ENCODE results near the gene BCL3.
"Not testable (repeated sequence)": the region's sequence is repeated elsewhere in the genome, so short reads cannot be mapped to it uniquely, and the experiment has no call there.

Gene BCL3

DNA sequence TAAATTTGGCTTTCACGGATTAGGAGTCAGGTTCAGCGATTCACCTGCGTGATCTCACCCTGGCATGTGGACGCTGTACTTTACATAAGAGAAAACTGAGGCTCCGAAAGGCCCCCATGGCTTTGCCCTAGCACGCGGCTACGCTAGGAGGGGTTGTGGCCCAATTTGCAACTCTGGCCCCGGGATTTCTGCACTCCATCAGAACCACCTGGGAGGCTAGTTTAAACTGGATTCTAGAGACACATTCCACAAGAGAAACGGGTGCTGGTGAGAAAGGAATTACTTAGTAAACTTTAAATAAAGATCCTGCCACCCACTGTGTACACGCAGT, 6.2 kb downstream of the BCL3 start:
- TF ChIP-seq ZNF274 (IDR thresholded peaks at IDR 0.05; ENCODE audit: low read depth, low read length), result no peak
- peak overlapping the region; percentile 51; the same call in 1 of the 2 replicates for H3K4me3 ChIP-seq (ENCODE audit: low read length)

DNA sequence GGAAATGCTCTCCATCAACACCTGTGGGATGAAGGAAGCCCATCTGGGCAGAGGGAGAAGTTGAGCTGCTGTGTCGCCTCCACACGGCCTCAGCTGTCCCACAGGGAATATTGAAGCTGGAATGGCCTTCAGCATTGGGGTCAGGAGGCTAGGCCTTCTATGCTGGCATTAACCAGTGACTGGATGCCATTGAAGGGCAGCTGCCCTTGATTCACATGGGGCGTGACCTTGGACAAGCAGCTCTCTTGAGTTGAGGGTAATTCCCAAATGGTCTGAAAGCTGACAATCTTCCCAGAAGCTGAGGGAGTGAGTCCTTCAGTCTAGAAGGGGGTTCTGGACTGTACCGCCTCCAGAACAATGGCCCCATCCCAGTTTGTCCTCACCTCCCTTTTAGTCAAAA, 6.7 kb downstream of the BCL3 start:
- TF ChIP-seq ZNF274 (IDR thresholded peaks at IDR 0.05; ENCODE audit: low read depth, low read length), result no peak
- peak overlapping the region; percentile 51; the same call in 1 of the 2 replicates for H3K4me3 ChIP-seq (ENCODE audit: low read length)

DNA sequence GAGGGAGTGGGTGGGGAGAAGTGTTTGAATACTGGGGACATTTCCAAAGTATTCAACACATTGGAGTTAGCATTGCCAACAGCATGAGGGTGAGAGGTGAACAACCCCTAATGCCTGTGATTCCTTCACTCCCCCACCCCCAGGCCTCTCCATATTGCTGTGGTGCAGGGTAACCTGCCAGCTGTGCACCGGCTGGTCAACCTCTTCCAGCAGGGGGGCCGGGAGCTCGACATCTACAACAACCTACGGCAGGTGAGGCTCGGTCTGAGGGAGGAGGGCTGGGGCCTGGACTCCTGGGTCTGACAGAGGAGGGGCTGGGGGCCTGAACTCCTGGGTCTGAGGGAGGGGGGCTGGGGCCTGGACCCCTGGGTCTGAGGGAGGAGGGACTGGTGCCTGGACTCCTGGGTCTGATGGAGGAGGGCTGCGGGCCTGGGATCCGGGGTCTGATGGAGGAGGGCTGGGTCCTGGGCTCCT, 7.6 kb downstream of the BCL3 start:
- no peak for TF ChIP-seq ZNF274 (IDR thresholded peaks at IDR 0.05; ENCODE audit: low read depth, low read length)
- H3K4me3 ChIP-seq (ENCODE audit: low read length), result no peak overlapping the region

DNA sequence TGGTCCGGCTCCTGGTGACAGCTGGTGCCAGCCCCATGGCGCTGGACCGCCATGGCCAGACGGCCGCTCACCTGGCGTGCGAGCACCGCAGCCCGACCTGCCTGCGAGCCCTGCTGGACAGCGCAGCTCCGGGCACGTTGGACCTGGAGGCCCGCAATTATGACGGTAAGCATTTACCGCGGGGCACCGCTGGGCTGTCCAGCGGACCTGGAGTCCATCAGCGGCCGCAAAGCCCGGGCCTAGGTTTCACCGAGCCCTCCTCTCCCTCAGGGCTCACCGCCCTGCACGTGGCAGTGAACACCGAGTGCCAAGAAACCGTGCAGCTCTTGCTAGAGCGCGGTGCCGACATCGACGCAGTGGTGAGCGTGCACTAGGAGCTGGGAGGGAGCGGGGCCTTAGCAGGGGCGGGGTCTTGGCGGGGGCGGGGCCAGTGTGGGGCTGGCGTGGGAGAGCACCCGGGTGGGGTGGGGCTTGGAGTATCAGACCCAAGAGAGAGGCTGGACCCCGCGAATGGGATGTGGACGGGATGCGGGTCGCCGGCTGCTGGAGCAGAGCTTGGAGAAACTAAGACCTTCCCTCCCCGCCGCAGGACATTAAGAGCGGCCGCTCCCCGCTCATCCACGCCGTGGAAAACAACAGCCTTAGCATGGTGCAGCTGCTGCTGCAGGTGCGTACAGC, 8.7 kb downstream of the BCL3 start:
- no peak for TF ChIP-seq ZNF274 (IDR thresholded peaks at IDR 0.05; ENCODE audit: low read depth, low read length)
- no peak overlapping the region for H3K4me3 ChIP-seq (ENCODE audit: low read length)

DNA sequence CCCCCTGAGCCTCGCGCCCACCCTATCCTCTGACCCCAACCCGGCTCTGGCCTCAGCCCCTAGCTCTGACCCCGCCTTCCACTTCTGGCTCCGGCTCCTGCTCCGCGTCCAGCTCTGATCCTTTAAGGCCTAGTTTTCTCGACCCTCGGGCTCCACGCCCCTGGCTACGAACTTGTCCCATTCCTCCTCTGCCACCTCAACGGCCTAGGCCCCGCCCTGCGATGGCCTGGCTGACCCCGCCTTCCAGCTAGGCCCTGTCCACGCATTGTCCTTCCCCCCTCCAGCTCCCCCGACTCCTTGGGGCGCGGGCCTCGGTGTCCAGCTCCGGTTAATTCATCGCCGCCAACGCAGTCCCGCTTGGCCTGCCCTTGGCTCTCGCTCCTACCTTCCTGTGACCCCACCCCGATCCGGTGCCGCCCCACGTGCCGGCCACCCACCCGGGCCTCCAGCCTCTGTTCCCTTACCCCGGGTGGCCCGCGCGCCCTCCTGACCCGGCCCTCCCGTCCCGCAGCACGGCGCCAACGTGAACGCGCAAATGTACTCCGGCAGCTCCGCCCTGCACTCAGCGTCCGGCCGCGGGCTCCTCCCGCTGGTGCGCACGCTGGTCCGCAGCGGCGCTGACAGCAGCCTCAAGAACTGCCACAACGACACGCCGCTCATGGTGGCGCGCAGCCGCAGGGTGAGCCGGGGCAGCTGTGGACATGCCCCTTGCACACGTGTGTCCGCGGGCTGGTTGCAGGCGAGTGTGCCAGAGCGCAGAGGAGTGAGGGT, 9.4 kb downstream of the BCL3 start:
- H3K4me3 ChIP-seq (ENCODE audit: low read length), result no peak overlapping the region
- TF ChIP-seq ZNF274 (IDR thresholded peaks at IDR 0.05; ENCODE audit: low read depth, low read length), result no peak

DNA sequence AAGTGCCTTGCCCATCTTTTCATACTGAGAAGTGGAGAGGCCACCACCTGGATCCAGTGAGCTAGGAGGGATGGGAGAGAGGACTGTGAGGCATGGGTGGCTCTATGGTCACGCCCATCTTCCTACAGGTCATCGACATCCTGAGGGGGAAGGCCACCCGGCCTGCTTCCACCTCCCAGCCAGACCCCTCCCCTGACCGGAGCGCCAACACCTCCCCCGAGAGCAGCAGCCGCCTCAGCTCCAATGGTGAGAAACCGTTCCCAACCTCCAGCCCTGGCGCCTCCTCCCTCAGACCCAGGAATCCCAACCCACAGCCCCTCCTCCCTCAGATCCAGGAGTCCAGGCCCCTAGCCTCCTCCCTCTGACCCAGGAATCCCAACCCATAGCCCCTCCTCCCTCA, 10.1 kb downstream of the BCL3 start:
- no peak for TF ChIP-seq ZNF274 (IDR thresholded peaks at IDR 0.05; ENCODE audit: low read depth, low read length)
- H3K4me3 ChIP-seq (ENCODE audit: low read length), result no peak overlapping the region

DNA sequence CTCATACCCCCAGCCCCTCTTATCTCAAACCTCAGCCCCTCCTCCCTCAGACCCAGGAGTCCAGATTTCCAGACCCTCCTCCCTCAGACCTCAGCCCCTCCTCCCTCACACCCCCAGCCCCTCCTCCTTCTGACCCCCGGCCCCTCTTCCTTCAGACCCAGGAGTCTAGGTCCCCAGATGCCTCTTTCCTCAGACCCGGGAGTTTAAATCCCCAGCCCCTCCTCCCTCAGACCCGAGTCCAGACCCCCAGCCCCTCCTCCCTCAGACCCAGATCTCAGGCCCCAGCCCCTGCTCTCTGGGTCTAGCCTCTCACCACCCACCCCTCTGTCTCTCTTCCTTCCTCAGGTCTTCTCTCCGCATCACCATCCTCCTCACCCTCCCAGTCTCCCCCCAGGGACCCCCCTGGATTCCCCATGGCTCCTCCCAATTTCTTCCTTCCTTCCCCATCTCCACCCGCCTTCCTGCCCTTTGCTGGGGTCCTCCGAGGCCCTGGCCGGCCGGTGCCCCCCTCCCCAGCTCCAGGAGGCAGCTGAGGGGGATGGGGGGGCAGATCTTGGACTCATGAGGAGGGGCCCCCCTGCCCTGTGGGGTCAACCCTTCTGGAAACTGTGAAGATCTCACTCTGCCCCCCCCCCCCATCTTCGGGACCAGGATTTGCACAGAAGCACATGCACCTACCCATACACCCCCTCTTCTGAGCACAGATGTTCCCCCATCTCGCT, 10.7 kb downstream of the BCL3 start:
- no peak overlapping the region for H3K4me3 ChIP-seq (ENCODE audit: low read length)
- TF ChIP-seq ZNF274 (IDR thresholded peaks at IDR 0.05; ENCODE audit: low read depth, low read length), result no peak

DNA sequence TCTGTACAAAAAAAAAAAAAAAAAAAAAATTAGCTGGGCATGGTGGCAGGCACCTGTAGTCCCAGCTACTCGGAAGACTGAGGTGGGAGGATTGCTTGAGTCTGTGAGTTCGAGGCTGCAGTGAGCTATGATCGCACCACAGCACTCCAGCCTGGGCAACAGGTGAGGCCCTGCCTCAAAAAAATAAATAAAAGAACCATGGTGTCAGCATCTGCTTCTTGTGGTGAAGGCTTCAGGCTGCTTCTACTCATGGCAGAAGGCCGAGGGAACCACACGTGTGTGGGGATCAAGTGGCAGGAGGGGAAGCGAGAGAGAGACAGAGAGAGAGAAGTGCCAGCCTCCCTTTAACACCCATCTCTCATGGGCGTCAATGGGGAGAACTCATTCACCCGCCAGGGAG, 13.5 kb downstream of the BCL3 start:
- no peak overlapping the region for H3K4me3 ChIP-seq (ENCODE audit: low read length)
- no peak for TF ChIP-seq ZNF274 (IDR thresholded peaks at IDR 0.05; ENCODE audit: low read depth, low read length)

DNA sequence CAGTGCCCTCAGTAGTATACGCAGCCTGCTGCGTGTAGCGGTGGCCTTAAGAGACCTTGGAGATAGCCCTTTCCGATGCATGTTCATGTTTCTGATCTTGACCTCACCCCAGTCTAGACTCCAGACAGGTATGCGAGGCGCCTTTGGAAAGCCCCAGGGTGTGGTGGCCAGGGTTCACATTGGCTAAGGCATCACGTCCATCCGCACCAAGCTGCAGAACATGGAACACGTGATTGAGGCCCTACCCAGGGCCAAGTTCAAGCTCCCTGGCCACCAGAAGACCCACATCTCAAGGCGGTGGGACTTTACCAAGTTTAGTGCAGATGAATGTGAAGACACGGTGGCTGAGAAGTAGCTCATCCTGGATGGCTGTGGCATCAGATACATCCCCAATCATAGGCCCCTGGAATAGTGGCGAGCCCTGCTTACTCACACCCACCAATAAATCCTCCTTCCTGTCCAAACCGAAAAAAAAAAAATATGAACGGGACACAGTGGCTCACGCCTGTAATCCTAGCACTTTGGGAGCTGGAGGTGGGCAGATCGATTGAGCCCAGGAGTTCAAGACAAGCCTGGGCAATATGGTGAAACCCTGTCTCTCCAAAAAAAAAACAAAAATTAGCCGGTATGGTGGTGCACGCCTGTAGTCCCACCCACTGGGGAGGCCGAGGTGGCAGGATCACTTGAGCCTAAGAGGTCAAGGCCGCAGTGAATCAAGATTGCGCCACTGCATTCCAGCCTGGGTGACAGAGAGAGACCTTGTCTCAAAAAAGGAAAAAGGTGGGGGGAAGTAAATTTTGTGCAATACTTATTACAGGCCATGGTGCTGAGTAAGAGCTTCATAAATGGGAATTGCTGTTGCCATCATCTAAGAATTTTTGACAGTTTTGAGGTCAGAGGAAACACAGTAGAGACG, 16.8 kb downstream of the BCL3 start:
- H3K4me3 ChIP-seq (ENCODE audit: low read length), result no peak overlapping the region
- no peak for TF ChIP-seq ZNF274 (IDR thresholded peaks at IDR 0.05; ENCODE audit: low read depth, low read length)

DNA sequence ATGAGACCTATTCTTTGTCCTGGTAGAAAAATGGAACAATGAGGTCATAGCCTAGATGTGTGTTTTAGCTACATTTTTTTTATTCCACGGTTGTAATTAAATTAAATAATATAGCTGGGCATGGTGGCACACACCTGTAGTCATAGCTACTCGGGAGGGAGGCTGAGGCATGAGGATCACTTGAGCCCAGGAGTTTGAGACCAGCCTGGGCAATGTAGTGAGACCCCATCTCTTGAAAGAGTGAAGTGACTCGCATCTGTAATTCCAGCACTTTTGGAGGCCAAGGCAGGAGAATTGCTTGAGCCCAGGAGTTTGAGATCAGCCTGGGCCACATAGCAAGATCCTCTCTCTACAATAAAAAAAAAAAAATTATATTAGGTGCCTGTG, 17.4 kb downstream of the BCL3 start:
- no peak for TF ChIP-seq ZNF274 (IDR thresholded peaks at IDR 0.05; ENCODE audit: low read depth, low read length)
- no peak overlapping the region for H3K4me3 ChIP-seq (ENCODE audit: low read length)

DNA sequence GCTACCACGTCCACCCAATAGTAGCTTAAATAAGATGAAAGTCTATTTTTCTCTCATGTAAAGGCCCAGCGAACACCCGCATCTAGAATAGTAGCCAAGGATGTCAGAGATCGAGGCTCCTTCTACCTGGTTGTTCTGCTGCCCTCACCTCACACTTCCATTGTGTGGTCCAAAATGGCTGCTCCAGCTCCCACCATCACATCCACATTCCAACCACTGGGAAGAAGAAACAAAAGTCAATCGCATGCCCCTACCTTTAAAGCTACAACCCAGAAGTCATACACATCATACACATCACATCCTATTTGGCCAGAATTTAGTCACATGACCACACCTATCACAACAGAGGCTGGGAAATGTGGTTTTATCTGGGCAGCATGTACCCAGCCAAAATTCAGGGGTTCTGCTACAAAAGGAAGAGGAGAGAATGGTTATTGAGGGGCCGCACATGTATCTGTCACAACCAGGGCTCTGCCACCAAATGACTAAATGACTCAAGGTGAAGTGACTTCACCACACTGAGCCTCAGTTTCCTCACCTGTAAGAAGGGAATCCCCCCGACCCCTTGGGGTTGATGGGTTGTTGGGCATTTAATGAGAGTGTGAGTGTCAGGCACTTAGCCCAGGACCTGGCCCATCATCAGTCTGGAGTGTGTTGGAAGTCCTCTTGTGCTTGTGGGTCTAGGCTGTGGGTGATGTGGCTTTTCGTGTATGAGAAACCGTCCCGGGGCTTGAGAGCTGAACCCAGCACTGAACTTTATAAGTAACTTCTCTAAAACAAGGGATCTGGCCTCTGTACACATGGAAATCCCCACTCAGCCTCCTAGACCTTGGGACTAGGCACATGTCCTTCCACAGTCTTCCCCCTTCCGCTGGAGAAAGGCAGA, 19.0 kb downstream of the BCL3 start:
- H3K4me3 ChIP-seq (ENCODE audit: low read length), result no peak overlapping the region
- no peak for TF ChIP-seq ZNF274 (IDR thresholded peaks at IDR 0.05; ENCODE audit: low read depth, low read length)

DNA sequence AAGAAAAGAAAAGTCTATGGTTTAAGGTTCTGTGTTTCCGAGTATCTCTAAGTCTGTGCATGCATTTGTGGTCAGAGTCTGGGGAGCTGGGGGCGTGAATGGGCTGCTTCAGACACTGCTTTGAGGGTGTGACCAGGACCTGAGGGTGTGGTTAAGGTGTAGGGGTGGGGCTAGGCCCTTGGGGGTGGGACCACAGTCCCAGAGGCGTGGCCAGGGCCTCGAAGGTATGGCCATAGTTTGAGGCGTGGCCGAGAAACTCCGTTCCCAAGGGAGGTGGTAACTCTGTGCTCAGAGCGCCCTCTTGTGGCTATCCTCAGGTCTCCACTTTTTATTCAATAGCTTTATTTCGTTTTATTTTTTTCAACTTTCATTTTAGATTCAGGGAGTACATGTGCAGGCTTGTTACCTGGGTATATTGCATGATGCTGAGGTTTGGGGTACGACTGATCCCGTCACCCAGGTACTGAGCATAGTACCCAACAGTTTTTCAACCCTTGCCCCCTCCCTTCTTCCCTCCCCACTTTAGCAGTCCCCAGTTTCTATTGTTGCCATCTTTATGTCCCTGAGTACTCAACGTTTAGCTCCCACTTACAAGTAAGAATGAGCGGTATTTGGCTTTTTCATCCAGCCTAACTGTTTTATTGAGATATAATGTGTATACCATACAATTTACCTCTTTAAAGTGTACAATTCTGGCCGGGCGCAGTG, 22.2 kb downstream of the BCL3 start:
- no peak for TF ChIP-seq ZNF274 (IDR thresholded peaks at IDR 0.05; ENCODE audit: low read depth, low read length)
- no peak overlapping the region for H3K4me3 ChIP-seq (ENCODE audit: low read length)

DNA sequence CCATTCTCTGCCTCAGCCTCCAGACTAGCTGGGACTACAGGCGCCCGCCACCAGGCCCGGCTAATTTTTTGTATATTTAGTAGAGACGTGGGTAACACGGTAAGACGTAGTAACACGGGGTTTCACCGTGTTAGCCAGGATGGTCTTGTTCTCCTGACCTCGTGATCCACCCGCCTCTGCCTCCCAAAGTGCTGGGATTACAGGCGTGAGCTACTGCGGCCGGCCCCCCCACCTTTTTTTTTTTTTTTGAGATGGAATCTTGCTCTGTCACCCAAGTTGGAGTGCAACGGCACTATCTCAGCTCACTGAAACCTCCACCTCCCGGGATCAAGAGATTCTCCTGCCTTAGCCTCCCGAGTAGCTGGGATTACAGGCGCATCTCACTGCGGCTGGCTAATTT, 23.6 kb downstream of the BCL3 start:
- H3K4me3 ChIP-seq (ENCODE audit: low read length), result not testable (repeated sequence)

Data from GM08714 (cell line).